ENCODE measurements around the gene TMEM205.

The TMEM205 gene

GRCh38 chr19:11338569-11339253 lies 7.4 kb downstream of the TMEM205 start:
- DNase-seq, result no peak
- peak overlapping the region; percentile 84 for H3K4me2 ChIP-seq (ENCODE audit: insufficient read depth, low read length)
- H3K4me1 ChIP-seq (ENCODE audit: insufficient read depth, low read length), result peaks cover 27% of the 10 kb centered on the region
- H2AFZ ChIP-seq (ENCODE audit: low read depth, low read length), result peak overlapping the region; percentile 68
- peak overlapping the region; percentile 74 for H3K9ac ChIP-seq (ENCODE audit: low read depth, low read length)
- TF ChIP-seq EZH2 (IDR thresholded peaks at IDR 0.05; ENCODE audit: borderline replicate concordance, low read depth, low read length, severe bottlenecking) (no peak), CTCF (IDR thresholded peaks at IDR 0.05; ENCODE audit: borderline replicate concordance, extremely low read depth, low read length, poor library complexity, severe bottlenecking) (no peak)
- no peak for ATAC-seq (ENCODE audit: insufficient read depth, low read depth)
- no peaks in the 10 kb centered on the region for H3K9me3 ChIP-seq (ENCODE audit: insufficient read depth, low read length, severe bottlenecking)
- peak overlapping the region; percentile 62 to 64 for H3K4me3 ChIP-seq (ENCODE audit: low read depth in 1 of 2, low read length in 2 of 2)
- peaks cover 36% of the 10 kb centered on the region for H3K36me3 ChIP-seq (ENCODE audit: insufficient read depth, low read length)
- no peaks in the 10 kb centered on the region; the same call in 1 of the 2 replicates for H4K20me1 ChIP-seq (ENCODE audit: insufficient read depth, low read length)
- no peaks in the 10 kb centered on the region for H3K27me3 ChIP-seq (ENCODE audit: insufficient read depth, low read length, poor library complexity)
- peak overlapping the region; percentile 74 for H3K27ac ChIP-seq (ENCODE audit: low read length)
- peaks cover 13% of the 10 kb centered on the region for H3K79me2 ChIP-seq (ENCODE audit: insufficient read depth, low read length)

- Histone ChIP-seq H3K36me3 (ENCODE audit: insufficient read depth, low read length) (peaks cover 39% of the 10 kb centered on the region), H3K4me1 (ENCODE audit: insufficient read depth, low read length) (peaks cover 27% of the 10 kb centered on the region), H4K20me1 (ENCODE audit: insufficient read depth, low read length) (no peaks in the 10 kb centered on the region; the same call in 1 of the 2 replicates), H3K9me3 (ENCODE audit: insufficient read depth, low read length, severe bottlenecking) (no peaks in the 10 kb centered on the region), H3K4me2 (ENCODE audit: insufficient read depth, low read length) (peak overlapping the region; percentile 84), H3K9ac (ENCODE audit: low read depth, low read length) (peak overlapping the region; percentile 74; the same call in 1 of the 2 replicates), H3K27ac (ENCODE audit: low read length) (no peak overlapping the region), H3K4me3 (ENCODE audit: low read depth in 1 of 2, low read length in 2 of 2) (peak overlapping the region in 1 of 2 experiments; percentile 64; a peak in 1 of 4 replicates), H3K79me2 (ENCODE audit: insufficient read depth, low read length) (peaks cover 13% of the 10 kb centered on the region), H3K27me3 (ENCODE audit: insufficient read depth, low read length, poor library complexity) (no peaks in the 10 kb centered on the region), H2AFZ (ENCODE audit: low read depth, low read length) (no peak overlapping the region)
- TF ChIP-seq CTCF (IDR thresholded peaks at IDR 0.05; ENCODE audit: borderline replicate concordance, extremely low read depth, low read length, poor library complexity, severe bottlenecking) (no peak), EZH2 (IDR thresholded peaks at IDR 0.05; ENCODE audit: borderline replicate concordance, low read depth, low read length, severe bottlenecking) (no peak)
- no peak for DNase-seq
- no peak for ATAC-seq (ENCODE audit: insufficient read depth, low read depth)
Measured at GRCh38 chr19:11338121-11338520, 7.9 kb downstream of the TMEM205 start.

- Histone ChIP-seq H3K4me2 (ENCODE audit: insufficient read depth, low read length) (no peak overlapping the region), H3K27ac (ENCODE audit: low read length) (peak overlapping the region; percentile 22; the same call in 1 of the 2 replicates), H4K20me1 (ENCODE audit: insufficient read depth, low read length) (no peaks in the 10 kb centered on the region; the same call in 1 of the 2 replicates), H3K9me3 (ENCODE audit: insufficient read depth, low read length, severe bottlenecking) (no peaks in the 10 kb centered on the region), H3K79me2 (ENCODE audit: insufficient read depth, low read length) (peaks cover 13% of the 10 kb centered on the region), H3K4me1 (ENCODE audit: insufficient read depth, low read length) (peaks cover 27% of the 10 kb centered on the region), H3K4me3 (ENCODE audit: low read depth in 1 of 2, low read length in 2 of 2) (no peak overlapping the region), H2AFZ (ENCODE audit: low read depth, low read length) (no peak overlapping the region), H3K36me3 (ENCODE audit: insufficient read depth, low read length) (peaks cover 39% of the 10 kb centered on the region), H3K9ac (ENCODE audit: low read depth, low read length) (no peak overlapping the region), H3K27me3 (ENCODE audit: insufficient read depth, low read length, poor library complexity) (no peaks in the 10 kb centered on the region)
- no peak for TF ChIP-seq CTCF (IDR thresholded peaks at IDR 0.05; ENCODE audit: borderline replicate concordance, extremely low read depth, low read length, poor library complexity, severe bottlenecking)
- ATAC-seq (ENCODE audit: insufficient read depth, low read depth), result no peak
- DNase-seq, result peak; percentile 43
Measured at GRCh38 chr19:11337080-11337479, 9.0 kb downstream of the TMEM205 start.
